ENCODE measurements around the gene CDK5RAP2.

The CDK5RAP2 gene

DNA sequence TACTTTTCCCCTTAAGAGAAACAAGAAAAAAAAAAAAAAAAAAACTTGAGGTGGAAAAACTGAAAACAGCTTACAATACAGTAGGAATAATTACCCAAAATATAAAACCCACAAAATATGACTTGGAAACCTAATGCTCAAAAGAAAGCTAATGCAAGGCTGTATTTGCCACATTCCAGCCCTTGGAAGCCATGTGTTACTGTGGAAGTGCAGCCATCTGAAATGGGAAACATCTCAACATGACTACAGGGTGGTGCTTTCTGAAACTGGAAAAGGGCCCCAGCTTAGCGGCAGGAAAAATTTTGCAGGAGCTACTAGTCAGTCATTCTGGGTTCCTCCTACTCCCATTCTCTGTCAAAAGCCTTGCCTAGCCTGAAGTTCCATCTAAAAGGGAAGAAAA, 20.4 kb downstream of the CDK5RAP2 start:
- no peak for DNase-seq (ENCODE audit: low read depth in 1 of 2, low spot score in 1 of 2)
- TF ChIP-seq, protein P1, sequence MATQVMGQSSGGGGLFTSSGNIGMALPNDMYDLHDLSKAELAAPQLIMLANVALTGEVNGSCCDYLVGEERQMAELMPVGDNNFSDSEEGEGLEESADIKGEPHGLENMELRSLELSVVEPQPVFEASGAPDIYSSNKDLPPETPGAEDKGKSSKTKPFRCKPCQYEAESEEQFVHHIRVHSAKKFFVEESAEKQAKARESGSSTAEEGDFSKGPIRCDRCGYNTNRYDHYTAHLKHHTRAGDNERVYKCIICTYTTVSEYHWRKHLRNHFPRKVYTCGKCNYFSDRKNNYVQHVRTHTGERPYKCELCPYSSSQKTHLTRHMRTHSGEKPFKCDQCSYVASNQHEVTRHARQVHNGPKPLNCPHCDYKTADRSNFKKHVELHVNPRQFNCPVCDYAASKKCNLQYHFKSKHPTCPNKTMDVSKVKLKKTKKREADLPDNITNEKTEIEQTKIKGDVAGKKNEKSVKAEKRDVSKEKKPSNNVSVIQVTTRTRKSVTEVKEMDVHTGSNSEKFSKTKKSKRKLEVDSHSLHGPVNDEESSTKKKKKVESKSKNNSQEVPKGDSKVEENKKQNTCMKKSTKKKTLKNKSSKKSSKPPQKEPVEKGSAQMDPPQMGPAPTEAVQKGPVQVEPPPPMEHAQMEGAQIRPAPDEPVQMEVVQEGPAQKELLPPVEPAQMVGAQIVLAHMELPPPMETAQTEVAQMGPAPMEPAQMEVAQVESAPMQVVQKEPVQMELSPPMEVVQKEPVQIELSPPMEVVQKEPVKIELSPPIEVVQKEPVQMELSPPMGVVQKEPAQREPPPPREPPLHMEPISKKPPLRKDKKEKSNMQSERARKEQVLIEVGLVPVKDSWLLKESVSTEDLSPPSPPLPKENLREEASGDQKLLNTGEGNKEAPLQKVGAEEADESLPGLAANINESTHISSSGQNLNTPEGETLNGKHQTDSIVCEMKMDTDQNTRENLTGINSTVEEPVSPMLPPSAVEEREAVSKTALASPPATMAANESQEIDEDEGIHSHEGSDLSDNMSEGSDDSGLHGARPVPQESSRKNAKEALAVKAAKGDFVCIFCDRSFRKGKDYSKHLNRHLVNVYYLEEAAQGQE (IDR thresholded peaks at IDR 0.05; ENCODE audit: insufficient replicate concordance, low read depth), result no peak
- no peak for TF ChIP-seq SPI1 (IDR thresholded peaks at IDR 0.05; ENCODE audit: borderline replicate concordance, low read depth)
- no peak for TF ChIP-seq GABPA (IDR thresholded peaks at IDR 0.05; ENCODE audit: low read depth)
- TF ChIP-seq, protein P2, sequence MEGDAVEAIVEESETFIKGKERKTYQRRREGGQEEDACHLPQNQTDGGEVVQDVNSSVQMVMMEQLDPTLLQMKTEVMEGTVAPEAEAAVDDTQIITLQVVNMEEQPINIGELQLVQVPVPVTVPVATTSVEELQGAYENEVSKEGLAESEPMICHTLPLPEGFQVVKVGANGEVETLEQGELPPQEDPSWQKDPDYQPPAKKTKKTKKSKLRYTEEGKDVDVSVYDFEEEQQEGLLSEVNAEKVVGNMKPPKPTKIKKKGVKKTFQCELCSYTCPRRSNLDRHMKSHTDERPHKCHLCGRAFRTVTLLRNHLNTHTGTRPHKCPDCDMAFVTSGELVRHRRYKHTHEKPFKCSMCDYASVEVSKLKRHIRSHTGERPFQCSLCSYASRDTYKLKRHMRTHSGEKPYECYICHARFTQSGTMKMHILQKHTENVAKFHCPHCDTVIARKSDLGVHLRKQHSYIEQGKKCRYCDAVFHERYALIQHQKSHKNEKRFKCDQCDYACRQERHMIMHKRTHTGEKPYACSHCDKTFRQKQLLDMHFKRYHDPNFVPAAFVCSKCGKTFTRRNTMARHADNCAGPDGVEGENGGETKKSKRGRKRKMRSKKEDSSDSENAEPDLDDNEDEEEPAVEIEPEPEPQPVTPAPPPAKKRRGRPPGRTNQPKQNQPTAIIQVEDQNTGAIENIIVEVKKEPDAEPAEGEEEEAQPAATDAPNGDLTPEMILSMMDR (IDR thresholded peaks at IDR 0.05; ENCODE audit: insufficient read depth, low read length), result no peak
- no peak for TF ChIP-seq POLR2AphosphoS5 (IDR thresholded peaks at IDR 0.05; ENCODE audit: low read depth)
- Histone ChIP-seq H3K27ac (replicated peaks) (no peak overlapping the region), H3K4me3 (replicated peaks; ENCODE audit: insufficient read depth, low read length) (no peak overlapping the region), H3K27me3 (ENCODE audit: insufficient read depth, poor library complexity, severe bottlenecking) (no peaks in the 10 kb centered on the region)

DNA sequence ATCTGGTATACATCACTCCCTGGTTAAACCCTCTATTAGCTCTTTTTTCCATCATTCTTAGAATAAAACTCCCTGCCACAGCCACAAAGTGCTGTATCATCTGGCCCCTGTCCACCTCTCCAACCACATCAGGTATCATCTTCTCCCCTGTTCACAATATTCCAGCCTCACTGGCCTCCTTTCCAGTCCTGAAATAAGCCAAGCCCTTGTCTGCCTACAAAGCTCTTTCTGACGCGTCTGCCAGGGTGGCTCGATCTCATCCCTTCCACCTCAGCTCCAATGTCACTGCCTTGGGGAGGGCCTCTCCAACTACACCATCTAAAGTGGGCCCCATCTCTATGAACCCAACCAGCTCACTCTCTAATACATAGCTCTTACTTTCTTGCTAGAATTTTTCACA, 21.5 kb downstream of the CDK5RAP2 start:
- DNase-seq (ENCODE audit: low read depth in 1 of 2, low spot score in 1 of 2), result no peak
- Histone ChIP-seq H3K27ac (replicated peaks) (no peak overlapping the region), H3K27me3 (ENCODE audit: insufficient read depth, poor library complexity, severe bottlenecking) (no peaks in the 10 kb centered on the region), H3K4me3 (replicated peaks; ENCODE audit: insufficient read depth, low read length) (no peak overlapping the region)
- no peak for TF ChIP-seq SPI1 (IDR thresholded peaks at IDR 0.05; ENCODE audit: borderline replicate concordance, low read depth)
- TF ChIP-seq POLR2AphosphoS5 (IDR thresholded peaks at IDR 0.05; ENCODE audit: low read depth), result no peak
- TF ChIP-seq, protein P2 (IDR thresholded peaks at IDR 0.05; ENCODE audit: insufficient read depth, low read length), result no peak
- TF ChIP-seq, protein P1 (IDR thresholded peaks at IDR 0.05; ENCODE audit: insufficient replicate concordance, low read depth), result no peak
- no peak for TF ChIP-seq GABPA (IDR thresholded peaks at IDR 0.05; ENCODE audit: low read depth)

DNA sequence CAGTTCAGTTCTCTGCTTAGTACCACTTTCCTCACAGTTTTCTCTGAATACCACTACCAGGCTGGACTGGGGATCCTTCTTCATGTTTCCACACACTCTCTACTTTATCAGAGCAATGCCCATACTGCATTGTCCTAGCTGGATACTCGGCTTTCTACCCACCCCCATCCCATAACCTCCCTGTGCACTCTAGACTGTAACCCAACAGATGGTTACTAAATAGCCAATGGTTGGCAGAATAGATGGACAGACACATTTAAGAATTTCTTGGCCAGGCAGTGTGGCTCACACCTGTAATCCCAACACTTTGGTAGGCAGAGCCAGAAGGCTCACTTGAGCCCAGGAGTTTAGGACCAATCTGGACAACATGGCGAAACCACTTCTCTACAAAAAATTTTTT, 22.8 kb downstream of the CDK5RAP2 start:
- H3K4me3 ChIP-seq (replicated peaks; ENCODE audit: insufficient read depth, low read length), result no peak overlapping the region
- TF ChIP-seq POLR2AphosphoS5 (IDR thresholded peaks at IDR 0.05; ENCODE audit: low read depth), result no peak
- TF ChIP-seq, protein P2 (IDR thresholded peaks at IDR 0.05; ENCODE audit: insufficient read depth, low read length), result no peak
- TF ChIP-seq, protein P1 (IDR thresholded peaks at IDR 0.05; ENCODE audit: insufficient replicate concordance, low read depth), result no peak
- TF ChIP-seq SPI1 (IDR thresholded peaks at IDR 0.05; ENCODE audit: borderline replicate concordance, low read depth), result no peak
- no peak for TF ChIP-seq GABPA (IDR thresholded peaks at IDR 0.05; ENCODE audit: low read depth)
- DNase-seq (ENCODE audit: low read depth in 1 of 2, low spot score in 1 of 2), result no peak
- H3K27ac ChIP-seq (replicated peaks), result no peak overlapping the region
- no peaks in the 10 kb centered on the region for H3K27me3 ChIP-seq (ENCODE audit: insufficient read depth, poor library complexity, severe bottlenecking)
